Adipocyte (in vitro differentiated cells): ENCODE data around the gene PUS10.
"Not testable (repeated sequence)": the region's sequence is repeated elsewhere in the genome, so short reads cannot be mapped to it uniquely, and the experiment has no call there.

Experiments
- DNase-seq: peaks from one replicate; pipeline ENCODE4 v3.0.0-alpha.2; 2015; ENCODE audit warnings: low read depth
- H3K27me3 ChIP-seq: replicated peaks from 2 replicates; pipeline ENCODE4 v1.7.0; 2013; ENCODE audit warnings: mild to moderate bottlenecking, low read length, moderate library complexity; ENCODE audit not compliant: control insufficient read depth, insufficient read depth
- H3K36me3 ChIP-seq: 2 replicates; pipeline ENCODE4 v1.7.0; 2013; ENCODE audit warnings: low read length, mild to moderate bottlenecking, moderate library complexity; ENCODE audit not compliant: control insufficient read depth, insufficient read depth, severe bottlenecking
- H3K4me1 ChIP-seq: 2 replicates; pipeline ENCODE4 v1.7.0; 2013; ENCODE audit warnings: mild to moderate bottlenecking, low read length, moderate library complexity; ENCODE audit not compliant: control insufficient read depth, insufficient read depth
- H3K4me3 ChIP-seq: 2 replicates; pipeline ENCODE4 v1.7.0; 2013; ENCODE audit warnings: mild to moderate bottlenecking, low read length, moderate library complexity
- H3K9ac ChIP-seq: 2 replicates; pipeline ENCODE4 v1.7.0; 2013; ENCODE audit warnings: mild to moderate bottlenecking, low read length, moderate library complexity
- H3K9me3 ChIP-seq: 2 replicates; pipeline ENCODE4 v1.7.0; 2013; ENCODE audit warnings: mild to moderate bottlenecking, low read length, moderate library complexity; ENCODE audit not compliant: control insufficient read depth

Gene PUS10

GRCh38 chr2:60957224-60957623 is 60.8 kb downstream of the PUS10 start:
- Histone ChIP-seq H3K4me1 (peaks cover 12% of the 10 kb centered on the region), H3K4me3 (no peak overlapping the region), H3K27me3 (no peaks in the 10 kb centered on the region), H3K9me3 (no peaks in the 10 kb centered on the region), H3K9ac (no peak overlapping the region), H3K36me3 (peaks cover 7% of the 10 kb centered on the region)
- DNase-seq = no peak

DNA sequence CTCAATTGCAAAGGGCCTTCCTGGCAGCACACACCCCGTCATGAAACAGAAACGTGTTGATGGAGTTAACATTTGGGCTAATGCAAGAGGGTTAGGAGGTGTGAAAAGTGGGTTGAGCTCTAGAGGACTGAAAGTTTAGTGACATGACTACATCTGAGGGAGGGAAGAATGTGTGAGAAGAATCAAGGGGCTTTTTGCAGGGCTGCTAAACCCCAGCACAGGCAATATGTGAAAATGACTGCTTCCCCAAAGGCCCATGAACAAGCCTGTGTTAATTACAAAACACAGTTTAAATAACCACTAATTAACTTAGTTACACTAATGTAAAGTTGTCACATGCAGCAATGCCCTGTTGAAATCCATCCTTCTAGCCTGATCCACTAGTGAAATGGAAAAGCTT is 63.9 kb downstream of the PUS10 start:
- no peaks in the 10 kb centered on the region for H3K27me3 ChIP-seq
- peaks cover 7% of the 10 kb centered on the region for H3K36me3 ChIP-seq
- H3K9me3 ChIP-seq = no peaks in the 10 kb centered on the region
- no peak for DNase-seq
- H3K4me3 ChIP-seq = no peak overlapping the region
- no peak overlapping the region for H3K9ac ChIP-seq
- no peaks in the 10 kb centered on the region for H3K4me1 ChIP-seq

GRCh38 chr2:60948926-60949579 is 69.0 kb downstream of the PUS10 start:
- Histone ChIP-seq H3K4me3 (no peak overlapping the region), H3K36me3 (peaks cover 7% of the 10 kb centered on the region), H3K9me3 (no peaks in the 10 kb centered on the region), H3K27me3 (no peaks in the 10 kb centered on the region), H3K4me1 (peaks cover 2% of the 10 kb centered on the region), H3K9ac (no peak overlapping the region)
- peak; percentile 6 for DNase-seq

DNA sequence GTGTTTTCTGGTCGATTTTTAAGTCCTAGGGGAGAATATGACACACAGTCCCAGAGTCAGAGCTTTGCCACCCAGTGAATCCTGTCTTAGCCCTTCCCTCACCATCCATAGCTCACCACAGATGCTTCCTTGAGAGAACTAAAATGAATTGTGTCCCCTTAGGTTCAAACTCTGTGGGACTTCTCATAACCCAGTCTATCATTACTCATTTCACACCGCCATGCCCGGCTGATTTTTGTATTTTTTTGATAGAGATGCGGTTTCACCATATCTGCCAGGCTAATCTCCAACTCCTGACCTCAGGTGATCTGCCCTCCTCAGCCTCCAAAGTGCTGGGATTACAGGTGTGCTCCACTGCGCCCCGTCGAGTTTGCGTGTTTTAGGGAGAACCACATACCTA is 69.9 kb downstream of the PUS10 start:
- Histone ChIP-seq H3K4me3 (no peak overlapping the region), H3K4me1 (peaks cover 2% of the 10 kb centered on the region), H3K9ac (no peak overlapping the region), H3K9me3 (no peaks in the 10 kb centered on the region), H3K27me3 (no peaks in the 10 kb centered on the region), H3K36me3 (peaks cover 2% of the 10 kb centered on the region)
- no peak for DNase-seq

DNA sequence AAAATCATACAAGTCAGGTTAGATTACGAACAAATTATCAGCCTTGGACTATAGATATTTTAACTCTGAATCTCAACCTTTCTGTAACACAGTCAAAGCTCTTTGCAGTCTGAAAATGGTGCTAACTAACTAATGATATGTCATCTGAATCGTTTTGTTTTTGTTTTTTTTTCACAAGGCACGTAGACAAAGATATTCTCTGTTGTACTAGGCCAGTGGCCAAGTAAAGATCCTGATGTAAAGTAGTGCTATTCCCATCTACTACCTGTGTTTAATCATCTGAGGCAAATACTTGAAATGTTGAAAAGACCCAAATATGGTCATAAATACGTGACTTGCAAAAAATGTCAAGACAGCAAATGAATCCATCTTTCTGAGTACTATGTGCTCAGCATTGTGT is 71.0 kb downstream of the PUS10 start:
- no peak for DNase-seq
- H3K9ac ChIP-seq = no peak overlapping the region
- H3K27me3 ChIP-seq = no peaks in the 10 kb centered on the region
- no peaks in the 10 kb centered on the region for H3K36me3 ChIP-seq
- no peak overlapping the region for H3K4me3 ChIP-seq
- H3K9me3 ChIP-seq = no peaks in the 10 kb centered on the region
- peaks cover 2% of the 10 kb centered on the region for H3K4me1 ChIP-seq

GRCh38 chr2:60945341-60945740 is 72.7 kb downstream of the PUS10 start:
- H3K9ac ChIP-seq = no peak overlapping the region
- H3K27me3 ChIP-seq = no peaks in the 10 kb centered on the region
- no peak for DNase-seq
- peaks cover 2% of the 10 kb centered on the region for H3K4me1 ChIP-seq
- H3K36me3 ChIP-seq = no peaks in the 10 kb centered on the region
- H3K9me3 ChIP-seq = no peaks in the 10 kb centered on the region
- no peak overlapping the region for H3K4me3 ChIP-seq

DNA sequence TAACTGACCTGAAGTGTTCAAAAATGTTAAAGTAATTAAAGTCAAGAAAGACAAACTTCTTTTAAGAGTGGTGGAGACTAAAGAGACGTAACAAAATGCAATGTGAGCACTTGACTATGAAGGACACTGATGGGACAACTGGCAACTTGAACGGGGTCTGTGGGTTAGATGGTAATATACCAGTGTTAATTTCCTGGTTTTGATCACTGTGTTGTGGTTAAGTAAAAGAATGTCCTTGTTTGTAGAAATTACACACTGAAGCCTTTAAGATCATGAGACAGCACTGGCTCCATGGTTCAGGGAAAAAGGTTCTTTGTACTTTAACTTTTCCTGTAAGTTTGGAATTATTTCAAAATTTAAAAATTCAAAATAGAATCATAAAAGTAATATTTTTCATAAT is 78.4 kb downstream of the PUS10 start:
- H3K27me3 ChIP-seq = no peaks in the 10 kb centered on the region
- no peaks in the 10 kb centered on the region for H3K9me3 ChIP-seq
- no peaks in the 10 kb centered on the region for H3K36me3 ChIP-seq
- H3K4me1 ChIP-seq = peaks cover 5% of the 10 kb centered on the region
- H3K4me3 ChIP-seq = no peak overlapping the region
- H3K9ac ChIP-seq = no peak overlapping the region
- DNase-seq = no peak

DNA sequence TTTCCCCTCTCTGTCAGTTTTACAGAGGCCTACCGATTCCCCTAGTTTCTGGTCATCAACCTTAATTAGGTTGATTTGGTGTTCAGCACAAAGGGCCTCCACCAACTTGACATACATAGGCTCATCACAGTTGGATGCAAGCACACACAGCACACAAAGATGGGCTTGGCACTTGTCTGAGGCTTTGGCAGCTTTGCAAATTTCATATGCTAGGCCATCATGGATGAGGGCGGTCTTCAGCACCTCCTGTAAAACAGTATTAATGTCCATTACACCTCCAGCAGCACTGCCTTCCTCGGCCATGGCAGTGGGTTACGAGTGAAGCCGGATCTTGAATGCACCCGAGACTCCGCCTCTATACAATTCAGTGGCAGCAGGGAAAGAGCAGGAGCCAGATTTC is 79.8 kb downstream of the PUS10 start:
- no peaks in the 10 kb centered on the region for H3K36me3 ChIP-seq
- H3K9me3 ChIP-seq = no peaks in the 10 kb centered on the region
- no peaks in the 10 kb centered on the region for H3K27me3 ChIP-seq
- H3K4me3 ChIP-seq = no peak overlapping the region
- H3K4me1 ChIP-seq = peaks cover 16% of the 10 kb centered on the region
- DNase-seq = no peak
- no peak overlapping the region for H3K9ac ChIP-seq

DNA sequence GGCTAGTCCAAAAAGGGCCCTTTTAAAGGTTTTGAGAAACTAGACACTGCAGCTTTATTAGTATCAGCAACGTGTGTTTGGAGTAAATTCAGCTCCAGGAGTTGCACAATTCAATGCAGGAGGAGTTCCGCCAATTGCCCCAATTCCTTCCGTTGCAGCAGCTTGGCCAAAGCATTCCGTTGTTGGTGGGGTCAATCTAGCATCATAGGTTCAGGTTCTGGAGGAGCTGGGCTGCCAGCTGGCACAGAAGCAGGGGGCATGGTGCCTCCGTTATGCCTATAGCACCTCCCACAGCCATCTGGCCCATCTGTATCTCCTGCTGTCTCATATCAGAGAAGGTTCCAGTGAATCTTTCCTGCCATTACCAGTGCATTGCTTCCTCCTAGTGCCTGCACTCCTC is 81.3 kb downstream of the PUS10 start:
- no peak for DNase-seq
- no peaks in the 10 kb centered on the region for H3K27me3 ChIP-seq
- H3K4me3 ChIP-seq = no peak overlapping the region
- H3K36me3 ChIP-seq = no peaks in the 10 kb centered on the region
- peaks cover 22% of the 10 kb centered on the region for H3K4me1 ChIP-seq
- H3K9ac ChIP-seq = no peak overlapping the region
- no peaks in the 10 kb centered on the region for H3K9me3 ChIP-seq

GRCh38 chr2:60934165-60934722 is 83.8 kb downstream of the PUS10 start:
- peaks cover 22% of the 10 kb centered on the region for H3K4me1 ChIP-seq
- no peaks in the 10 kb centered on the region for H3K27me3 ChIP-seq
- peak overlapping the region; percentile 79 for H3K4me3 ChIP-seq
- no peaks in the 10 kb centered on the region for H3K9me3 ChIP-seq
- H3K36me3 ChIP-seq = no peaks in the 10 kb centered on the region
- H3K9ac ChIP-seq = peak overlapping the region; percentile 75
- peak; percentile 36 for DNase-seq

GRCh38 chr2:60932954-60933353 is 85.1 kb downstream of the PUS10 start:
- Histone ChIP-seq H3K9ac (no peak overlapping the region), H3K27me3 (no peaks in the 10 kb centered on the region), H3K4me3 (no peak overlapping the region), H3K4me1 (peaks cover 22% of the 10 kb centered on the region), H3K36me3 (no peaks in the 10 kb centered on the region), H3K9me3 (no peaks in the 10 kb centered on the region)
- DNase-seq = no peak

- peaks cover 28% of the 10 kb centered on the region for H3K4me1 ChIP-seq
- H3K36me3 ChIP-seq, H3K4me3 ChIP-seq, DNase-seq, H3K9me3 ChIP-seq, H3K27me3 ChIP-seq, H3K9ac ChIP-seq: not testable (repeated sequence)
Observed at GRCh38 chr2:60932061-60932460, 86.0 kb downstream of the PUS10 start.
